NB4 (cell line): ENCODE results near the gene SLC22A23.

Experiments
- CTCF ChIP-seq: IDR thresholded peaks from one replicate; pipeline ENCODE4 v1.5.1; 2012; ENCODE audit warnings: low read depth, low read length
- MAX ChIP-seq: IDR thresholded peaks from 2 replicates; pipeline ENCODE4 v1.6.1; 2011; ENCODE audit warnings: low read depth, low read length
- MYC ChIP-seq: IDR thresholded peaks from 2 replicates; pipeline ENCODE4 v1.6.1; 2011; ENCODE audit warnings: low read depth, low read length
- POLR2A ChIP-seq: IDR thresholded peaks from 2 replicates; pipeline ENCODE4 v1.6.1; 2011; ENCODE audit warnings: mild to moderate bottlenecking; ENCODE audit not compliant: insufficient read length; ENCODE audit errors: extremely low read depth

GRCh38 chr6:3402310-3403237 is 54.3 kb downstream of the SLC22A23 start:
- TF ChIP-seq CTCF: no peak
- no peak for TF ChIP-seq MAX
- no peak for TF ChIP-seq POLR2A
- TF ChIP-seq MYC: no peak
